GM12878 (cell line): ENCODE measurements around the gene MTFR2. TPM values are rescaled to one million over a fixed set of nuclear protein-coding genes. Genes with fewer than 3 reads are reported as not detected.

ENCODE experiments used
- ATAC-seq: fragments of 200-7000 bp; cut with Tn5 transposase; 3 replicates; pipeline ENCODE4 v1.9.1; 2020; ENCODE audit warnings: mild to moderate bottlenecking, moderate library complexity
- BruUV-seq: library from RNA; stranded (reverse); fragments of 400-500 nt; replicated peaks from 2 replicates; lab custom pipeline; 2021; lab: Mats Ljungman, UMichigan
- CTCF ChIA-PET: fragments of 300-600 bp; sonication (Branson Sonifier 250); formaldehyde crosslinking; extraction: SDS; loops from one replicate; lab custom pipeline; 2021; ENCODE audit warnings: inconsistent platforms; lab: Yijun Ruan, JAX
- POLR2A ChIA-PET: fragments of 350-600 bp; formaldehyde crosslinking; extraction: SDS; loops from one replicate; lab custom pipeline; 2021; ENCODE audit warnings: inconsistent platforms; lab: Charles Lee
- RAD21 ChIA-PET: fragments of 300-600 bp; sonication (Branson Sonifier 250); formaldehyde crosslinking; loops from one replicate; lab custom pipeline; 2023; ENCODE audit warnings: antibody characterized with exemption; ENCODE audit not compliant: unreplicated experiment; lab: Charles Lee
- SMC1A ChIA-PET: fragments of 300-600 bp; sonication (Branson Sonifier 250); formaldehyde crosslinking; loops from one replicate; lab custom pipeline; 2023; ENCODE audit not compliant: unreplicated experiment, uncharacterized antibody; lab: Charles Lee
- DNase-seq: peaks from one replicate; pipeline ENCODE4 v3.0.0-alpha.2; 2011; ENCODE audit warnings: low read depth, low spot score
- FAIRE-seq: peaks from 3 replicates; lab custom pipeline; 2011; peaks lifted over from hg19 to GRCh38; lab: Jason Lieb, UNC
- H2AFZ ChIP-seq: 2 replicates; pipeline ENCODE4 v1.6.0; 2011; ENCODE audit warnings: low read depth, low read length, control low read depth; ENCODE audit not compliant: control insufficient read depth
- H3K27ac ChIP-seq: 2 replicates; pipeline ENCODE4 v1.5.1; 2011; ENCODE audit warnings: control low read depth; ENCODE audit not compliant: control insufficient read depth, insufficient read depth
- H3K27me3 ChIP-seq, 2 experiments: replicated peaks in 1 of 2; 2 replicates each; pipeline versions ENCODE4 v1.6.0 to v1.6.1; 2011; ENCODE audit warnings: low read length in 1 of 2; ENCODE audit not compliant: control insufficient read depth in 2 of 2, insufficient read depth in 2 of 2
- H3K36me3 ChIP-seq, 2 experiments: 2 replicates each; pipeline ENCODE4 v1.5.1; 2011; ENCODE audit warnings: low read length in 1 of 2; ENCODE audit not compliant: control insufficient read depth in 2 of 2, insufficient read depth in 2 of 2
- H3K4me1 ChIP-seq: 2 replicates; pipeline ENCODE4 v1.6.1; 2011; ENCODE audit warnings: mild to moderate bottlenecking, low read length, moderate library complexity, mixed read lengths; ENCODE audit not compliant: control insufficient read depth, insufficient read depth
- H3K4me2 ChIP-seq: 2 replicates; pipeline ENCODE4 v1.6.0; 2011; ENCODE audit warnings: control low read depth; ENCODE audit not compliant: control insufficient read depth, insufficient read depth
- H3K4me3 ChIP-seq: fragments of 200-600 bp; sonication (generic); 2 replicates; pipeline ENCODE4 v1.5.1; 2016
- H3K79me2 ChIP-seq: 2 replicates; pipeline ENCODE4 v1.6.0; 2011; ENCODE audit warnings: low read length; ENCODE audit not compliant: control insufficient read depth, insufficient read depth
- H3K9ac ChIP-seq: 2 replicates; pipeline ENCODE4 v1.8.0; 2011; ENCODE audit warnings: low read length, control low read depth, mixed read lengths; ENCODE audit not compliant: control insufficient read depth, insufficient read depth
- H3K9me3 ChIP-seq: replicated peaks from 3 replicates; pipeline ENCODE4 v1.5.1; 2011; ENCODE audit warnings: mild to moderate bottlenecking, low read length; ENCODE audit not compliant: control insufficient read depth, insufficient read depth
- H4K20me1 ChIP-seq: 2 replicates; pipeline ENCODE4 v1.6.0; 2011; ENCODE audit not compliant: control insufficient read depth, insufficient read depth
- ASH2L ChIP-seq: fragments of 300-600, 200-600 bp; sonication (generic); IDR thresholded peaks from 2 replicates; pipeline ENCODE4 v1.6.1; 2017; ENCODE audit warnings: low read depth, mild to moderate bottlenecking, borderline replicate concordance
- BMI1 ChIP-seq: fragments of 450-650 bp; IDR thresholded peaks from 2 replicates; pipeline ENCODE4 v1.6.1; 2016; ENCODE audit warnings: mild to moderate bottlenecking, moderate library complexity, borderline replicate concordance
- CREM ChIP-seq: IDR thresholded peaks from 2 replicates; pipeline ENCODE4 v1.6.1; 2014; ENCODE audit warnings: antibody characterized with exemption, low read depth
- JUND ChIP-seq: IDR thresholded peaks from 2 replicates; pipeline ENCODE4 v1.6.1; 2012; ENCODE audit warnings: low read depth, mild to moderate bottlenecking, low read length, improper control_type of control experiment, moderate library complexity
- KLF5 ChIP-seq: fragments of 450-650 bp; IDR thresholded peaks from 2 replicates; pipeline ENCODE4 v1.6.1; 2014; ENCODE audit warnings: mild to moderate bottlenecking; ENCODE audit not compliant: partially characterized antibody
- MTA3 ChIP-seq: IDR thresholded peaks from 2 replicates; pipeline ENCODE4 v1.6.1; 2012; ENCODE audit warnings: low read length, inconsistent platforms, borderline replicate concordance
- PAX5 ChIP-seq: IDR thresholded peaks from 2 replicates; pipeline ENCODE4 v1.6.1; 2011; ENCODE audit warnings: low read depth, low read length, borderline replicate concordance
- POU2F2 ChIP-seq: IDR thresholded peaks from 3 replicates; pipeline ENCODE4 v1.6.1; 2011; ENCODE audit warnings: low read depth, mild to moderate bottlenecking, low read length, borderline replicate concordance
- RCOR1 ChIP-seq: conservative IDR thresholded peaks from 2 replicates; pipeline ENCODE4 v1.6.1; 2012; ENCODE audit warnings: low read depth, low read length, improper control_type of control experiment
- RELA ChIP-seq: fragments of 450-650 bp; IDR thresholded peaks from 2 replicates; pipeline ENCODE4 v1.8.0; 2014; ENCODE audit warnings: borderline replicate concordance; ENCODE audit not compliant: partially characterized antibody
- in situ Hi-C: fragments of 300-500 bp; cut with MboI; formaldehyde crosslinking; loops from 9 replicates; pipeline ENCODE4 v1.14.3; 2018; ENCODE audit warnings: mixed read lengths
- intact Hi-C: fragments of 100-400 bp; cut with micrococcal nuclease; formaldehyde crosslinking; loops from one replicate; pipeline ENCODE4 v1.14.2; 2022; ENCODE audit not compliant: unreplicated experiment
- polyA plus RNA-seq, 11 experiments: library from polyadenylated mRNA; depleted of rRNA in 4 of 11; unstranded in 6 of 11; stranded (reverse) in 5 of 11; fragments of >200 nt; fragmentation: Nextera tagmentation in 4 of 11; fragmentation: Illumina TruSeq in 1 of 11; extraction: Ambion mirVana in 4 of 11; extraction: Trizol in 1 of 11; gene quantifications; 1 replicate in 1 of 11; 2 replicates in 10 of 11; pipeline versions ENCODE4 v1.2.1 to v1.2.3, GENCODE V29; 2011 to 2016; ENCODE audit warnings: inconsistent platforms in 2 of 11, missing spikeins in 2 of 11, low read depth in 1 of 11
- total RNA-seq, 4 experiments: library from RNA; depleted of rRNA in 3 of 4; stranded (reverse); fragments of >200 nt in 3 of 4; fragmentation: Illumina TruSeq in 1 of 4; extraction: Trizol in 1 of 4; gene quantifications; 2 replicates each; pipeline versions ENCODE4 v1.2.1 to v1.2.3, GENCODE V29; 2013 to 2021
- TF ChIP-seq, protein P1 (sequence below): fragments of 450-650 bp; formaldehyde crosslinking; IDR thresholded peaks from 2 replicates; pipeline ENCODE4 v1.5.0; 2022; ENCODE audit warnings: mild to moderate bottlenecking, missing genetic modification characterization

Gene MTFR2
- total and polyA plus RNA-seq, 10 of the 15 experiments (the other 5 are each of a cell fraction or from before 2014, with no cell fraction given), result 7.3 to 33.5 (median 25.3) TPM

DNA sequence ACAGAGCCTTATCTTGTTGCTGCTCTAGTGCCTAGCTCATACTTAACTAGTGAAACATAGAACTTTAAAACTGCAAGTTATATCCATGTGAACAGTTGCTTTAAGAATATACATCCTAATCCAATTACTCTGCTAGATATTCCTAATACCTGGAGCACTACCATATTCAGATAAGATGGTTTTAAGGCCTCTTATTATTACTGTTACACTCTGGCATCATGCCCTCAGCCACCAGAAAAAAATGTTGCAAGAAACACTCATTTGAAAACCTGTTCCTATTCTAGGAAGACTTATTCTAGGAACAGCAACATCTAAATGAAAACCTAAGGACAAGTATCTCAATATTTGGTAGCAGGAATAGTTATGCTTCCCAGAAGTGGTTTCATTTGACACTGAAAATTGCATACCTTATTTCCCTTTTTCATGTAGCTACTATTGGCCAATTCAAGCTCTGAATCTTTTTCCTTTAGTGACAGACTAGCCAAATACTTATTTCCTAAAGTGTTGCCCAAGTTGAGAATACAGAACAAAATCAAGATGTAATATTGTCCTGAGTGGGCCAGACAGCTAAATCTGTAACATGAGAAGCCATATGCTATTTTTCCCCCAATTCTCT is 4.8 kb upstream of the MTFR2 start:
- peaks cover 0 to 5% of the 10 kb centered on the region in 2 experiments; a peak in 2 of 4 replicates for H3K36me3 ChIP-seq
- ChIA-PET POLR2A (interaction anchor here (8.4 kb wide), 1 partner anchor 33 kb away, joined by 59 read pairs; the partner anchor contains the start of gene BCLAF1), CTCF (interaction anchor here (0.6 to 1.9 kb wide), 4 partner anchors 8 to 35 kb away, joined by 3 to 5 read pairs (median 4); partner anchors contain the start of gene BCLAF1), RAD21 (interaction anchor here (1.5 kb wide), 1 partner anchor 62 kb away, joined by 3 read pairs; no protein-coding TSS in a partner anchor), SMC1A (interaction anchor here (1.2 to 2.7 kb wide), 3 partner anchors 12 to 34 kb away, joined by 3 to 5 read pairs (median 5); no protein-coding TSS in a partner anchor)
- intact Hi-C loops, result no loop called here
- H3K4me3 ChIP-seq, result no peak overlapping the region
- no peaks in the 10 kb centered on the region for H4K20me1 ChIP-seq
- in situ Hi-C loops, result no loop called here
- no peak overlapping the region for H3K4me2 ChIP-seq
- no peaks in the 10 kb centered on the region for H3K9me3 ChIP-seq
- H3K4me1 ChIP-seq, result no peaks in the 10 kb centered on the region
- no peak for TF ChIP-seq PAX5
- no peak for TF ChIP-seq CREM
- TF ChIP-seq, protein P1, sequence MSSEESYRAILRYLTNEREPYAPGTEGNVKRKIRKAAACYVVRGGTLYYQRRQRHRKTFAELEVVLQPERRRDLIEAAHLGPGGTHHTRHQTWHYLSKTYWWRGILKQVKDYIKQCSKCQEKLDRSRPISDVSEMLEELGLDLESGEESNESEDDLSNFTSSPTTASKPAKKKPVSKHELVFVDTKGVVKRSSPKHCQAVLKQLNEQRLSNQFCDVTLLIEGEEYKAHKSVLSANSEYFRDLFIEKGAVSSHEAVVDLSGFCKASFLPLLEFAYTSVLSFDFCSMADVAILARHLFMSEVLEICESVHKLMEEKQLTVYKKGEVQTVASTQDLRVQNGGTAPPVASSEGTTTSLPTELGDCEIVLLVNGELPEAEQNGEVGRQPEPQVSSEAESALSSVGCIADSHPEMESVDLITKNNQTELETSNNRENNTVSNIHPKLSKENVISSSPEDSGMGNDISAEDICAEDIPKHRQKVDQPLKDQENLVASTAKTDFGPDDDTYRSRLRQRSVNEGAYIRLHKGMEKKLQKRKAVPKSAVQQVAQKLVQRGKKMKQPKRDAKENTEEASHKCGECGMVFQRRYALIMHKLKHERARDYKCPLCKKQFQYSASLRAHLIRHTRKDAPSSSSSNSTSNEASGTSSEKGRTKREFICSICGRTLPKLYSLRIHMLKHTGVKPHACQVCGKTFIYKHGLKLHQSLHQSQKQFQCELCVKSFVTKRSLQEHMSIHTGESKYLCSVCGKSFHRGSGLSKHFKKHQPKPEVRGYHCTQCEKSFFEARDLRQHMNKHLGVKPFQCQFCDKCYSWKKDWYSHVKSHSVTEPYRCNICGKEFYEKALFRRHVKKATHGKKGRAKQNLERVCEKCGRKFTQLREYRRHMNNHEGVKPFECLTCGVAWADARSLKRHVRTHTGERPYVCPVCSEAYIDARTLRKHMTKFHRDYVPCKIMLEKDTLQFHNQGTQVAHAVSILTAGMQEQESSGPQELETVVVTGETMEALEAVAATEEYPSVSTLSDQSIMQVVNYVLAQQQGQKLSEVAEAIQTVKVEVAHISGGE (CRISPR knock-in tag), result no peak
- TF ChIP-seq KLF5, result no peak
- TF ChIP-seq POU2F2, result no peak
- TF ChIP-seq RELA, result no peak
- TF ChIP-seq MTA3, result no peak
- TF ChIP-seq RCOR1, result no peak
- no peak for TF ChIP-seq ASH2L
- no peak for TF ChIP-seq BMI1
- no peak for TF ChIP-seq JUND
- TF ChIP-seq, all 136 proteins: peak for 0
- FAIRE-seq (no peak), ATAC-seq (no peak), DNase-seq (no peak)
- Histone ChIP-seq H3K79me2 (peaks cover 2% of the 10 kb centered on the region), H3K27ac (no peak overlapping the region), H3K9ac (no peak overlapping the region), H2AFZ (no peak overlapping the region), H3K27me3 (no peaks in the 10 kb centered on the region)
- BruUV-seq, result no TSS peak
